Activated CD8-positive, alpha-beta T cell treated with anti-CD3 and anti-CD28 coated beads for 36 hours (primary cell): ENCODE measurements around the gene FHL1. TPM values are rescaled to one million over a fixed set of nuclear protein-coding genes. Genes with fewer than 3 reads are reported as not detected.
"Not testable (repeated sequence)": the region's sequence is repeated elsewhere in the genome, so short reads cannot be mapped to it uniquely, and the experiment has no call there.

Experiments
- ATAC-seq: fragments of 200-7000 bp; cut with Tn5 transposase; one replicate; pipeline ENCODE4 v1.10.0; 2021; ENCODE audit warnings: mild to moderate bottlenecking, moderate library complexity
- CTCF ChIA-PET: fragments of 350-600 bp; sonication (Branson Sonifier 250); formaldehyde crosslinking; loops from one replicate; lab custom pipeline; 2021; ENCODE audit warnings: antibody characterized with exemption; lab: Charles Lee
- POLR2A ChIA-PET: fragments of 350-600 bp; sonication (Branson Sonifier 250); formaldehyde crosslinking; loops from one replicate; lab custom pipeline; 2021; ENCODE audit warnings: antibody characterized with exemption; lab: Charles Lee
- DNase-seq: peaks from one replicate; pipeline ENCODE4 v3.0.0-alpha.2; 2020
- H3K27ac Mint-ChIP-seq: one replicate; pipeline ENCODE4 v1.8.0; 2021; ENCODE audit warnings: mild to moderate bottlenecking, mixed read lengths
- H3K27me3 Mint-ChIP-seq: one replicate; pipeline ENCODE4 v1.8.0; 2021; ENCODE audit warnings: mixed read lengths
- H3K36me3 Mint-ChIP-seq: one replicate; pipeline ENCODE4 v1.8.0; 2021; ENCODE audit warnings: low read depth, mixed read lengths
- H3K4me1 Mint-ChIP-seq: one replicate; pipeline ENCODE4 v1.8.0; 2021; ENCODE audit warnings: low read depth, mixed read lengths
- H3K4me3 Mint-ChIP-seq: one replicate; pipeline ENCODE4 v1.8.0; 2021; ENCODE audit warnings: mild to moderate bottlenecking, moderate library complexity, mixed read lengths
- H3K9me3 Mint-ChIP-seq: one replicate; pipeline ENCODE4 v1.8.0; 2021; ENCODE audit warnings: mixed read lengths
- CTCF ChIP-seq: fragments of 200-600 bp; IDR thresholded peaks from one replicate; pipeline ENCODE4 v1.8.0; 2022; ENCODE audit warnings: antibody characterized with exemption, mild to moderate bottlenecking
- intact Hi-C: fragments of 100-400 bp; cut with micrococcal nuclease; formaldehyde crosslinking; loops from one replicate; pipeline ENCODE4 v1.10.0; 2022
- total RNA-seq, 2 experiments: library from RNA; stranded (reverse); gene quantifications; one replicate each; pipeline ENCODE4 v1.2.3, GENCODE V29; 2021

FHL1 gene
- total RNA-seq, 2 experiments from 2014 or later: 17.9 to 18.4 TPM

- no peaks in the 10 kb centered on the region for H3K36me3 Mint-ChIP-seq
- CTCF ChIA-PET: interaction anchor here (1.2 kb wide), 1 partner anchor 137 kb away, joined by 4 read pairs; no protein-coding TSS in a partner anchor
- H3K27ac Mint-ChIP-seq: no peak overlapping the region
- DNase-seq (no peak), ATAC-seq (no peak)
- POLR2A ChIA-PET: no interaction called here
- TF ChIP-seq CTCF: no peak
- H3K9me3 Mint-ChIP-seq: no peaks in the 10 kb centered on the region
- H3K4me1 Mint-ChIP-seq: no peaks in the 10 kb centered on the region
- H3K4me3 Mint-ChIP-seq: no peak overlapping the region
- H3K27me3 Mint-ChIP-seq: no peaks in the 10 kb centered on the region
- intact Hi-C loops: no loop called here
Measured at GRCh38 chrX:136165406-136165805, 18.1 kb downstream of the FHL1 start.

GRCh38 chrX:136166221-136166855, 19.0 kb downstream of the FHL1 start:
- POLR2A ChIA-PET: no interaction called here

DNA sequence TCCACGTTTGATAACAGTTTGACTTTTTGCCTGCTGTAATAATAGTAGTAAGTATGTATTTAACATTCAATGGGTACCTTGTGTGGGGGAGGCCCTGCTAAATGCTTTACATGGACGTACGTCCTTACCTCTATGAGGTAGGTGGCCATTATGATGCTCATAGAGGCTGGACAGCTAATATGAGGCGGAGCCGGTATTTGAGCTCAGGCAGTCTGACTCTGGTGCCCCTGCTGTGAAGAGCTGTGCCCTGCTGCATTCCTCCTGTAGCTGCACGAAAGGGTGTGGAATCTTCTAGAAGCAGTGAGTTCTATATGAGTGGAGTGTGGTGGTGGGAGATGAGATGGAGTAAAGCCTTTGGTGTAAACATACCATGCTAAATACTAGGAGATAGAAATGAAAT, 20.7 kb downstream of the FHL1 start:
- H3K27me3 Mint-ChIP-seq, intact Hi-C loops, CTCF ChIA-PET: not testable (repeated sequence)

More at GRCh38 chrX:136166221-136166855, 19.0 kb downstream of the FHL1 start:
- intact Hi-C loops: no loop called here
- H3K27me3 Mint-ChIP-seq: no peaks in the 10 kb centered on the region
- no peak overlapping the region for H3K27ac Mint-ChIP-seq
- H3K36me3 Mint-ChIP-seq: no peaks in the 10 kb centered on the region
- H3K4me3 Mint-ChIP-seq: no peak overlapping the region
- TF ChIP-seq CTCF: no peak
- no peak for ATAC-seq
- DNase-seq: no peak
- H3K9me3 Mint-ChIP-seq: no peaks in the 10 kb centered on the region
- no peaks in the 10 kb centered on the region for H3K4me1 Mint-ChIP-seq
- CTCF ChIA-PET: interaction anchor here (1.2 kb wide), 1 partner anchor 138 kb away, joined by 4 read pairs; no protein-coding TSS in a partner anchor

DNA sequence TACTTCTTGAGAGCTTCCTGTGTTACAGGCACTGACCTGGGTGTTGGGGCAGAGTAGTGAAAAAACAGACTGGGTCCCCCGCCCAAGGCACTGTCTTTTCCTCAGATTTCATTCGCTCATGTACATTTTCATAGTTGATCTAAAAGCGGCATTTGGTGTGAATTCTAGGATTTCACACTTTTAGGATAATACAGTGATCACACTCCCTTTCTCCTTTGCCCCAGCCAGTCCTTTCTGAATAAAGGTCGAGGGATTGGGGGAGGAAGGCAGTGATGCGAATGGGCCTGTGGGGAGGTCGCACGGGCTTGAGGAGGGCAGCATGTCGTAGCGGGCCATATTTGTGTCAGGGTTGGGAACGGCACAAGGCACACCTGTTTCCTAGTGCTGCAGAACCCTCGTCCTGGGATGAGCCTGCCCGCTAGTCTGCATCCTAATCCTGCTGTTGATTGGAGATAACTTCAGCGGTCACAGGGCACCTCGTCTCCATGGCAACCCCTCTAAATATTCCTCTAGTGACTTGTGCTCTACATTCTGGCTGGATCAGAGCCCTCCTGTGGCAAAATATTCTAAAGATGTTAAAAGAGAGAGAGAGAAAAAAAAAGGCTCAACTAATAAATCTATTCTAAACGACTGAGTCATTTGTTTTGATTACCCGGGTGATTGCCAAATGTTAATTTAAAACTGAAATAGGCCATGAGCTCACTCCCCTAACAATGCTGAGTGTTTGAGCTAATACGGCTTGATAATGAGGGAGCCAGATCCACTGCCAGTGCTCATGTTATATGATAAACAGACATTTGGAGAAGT, 21.8 kb downstream of the FHL1 start:
- H3K4me3 Mint-ChIP-seq: no peak overlapping the region
- DNase-seq (no peak), ATAC-seq (no peak)
- intact Hi-C loops: no loop called here
- no peaks in the 10 kb centered on the region for H3K27me3 Mint-ChIP-seq
- H3K9me3 Mint-ChIP-seq: no peaks in the 10 kb centered on the region
- H3K27ac Mint-ChIP-seq: no peak overlapping the region
- no peak for TF ChIP-seq CTCF
- ChIA-PET POLR2A (no interaction called here), CTCF (interaction anchor here (1.1 kb wide), 1 partner anchor 141 kb away, joined by 3 read pairs; no protein-coding TSS in a partner anchor)
- no peaks in the 10 kb centered on the region for H3K36me3 Mint-ChIP-seq
- no peaks in the 10 kb centered on the region for H3K4me1 Mint-ChIP-seq

More for the DNA sequence above, 20.7 kb downstream of the FHL1 start:
- H3K9me3 Mint-ChIP-seq, POLR2A ChIA-PET, H3K36me3 Mint-ChIP-seq, H3K4me1 Mint-ChIP-seq, H3K4me3 Mint-ChIP-seq, ATAC-seq, DNase-seq, H3K27ac Mint-ChIP-seq: not testable (repeated sequence)

GRCh38 chrX:136170139-136170800, 22.9 kb downstream of the FHL1 start:
- Mint-ChIP-seq H3K4me3 (no peak overlapping the region), H3K4me1 (no peaks in the 10 kb centered on the region), H3K27me3 (no peaks in the 10 kb centered on the region), H3K9me3 (no peaks in the 10 kb centered on the region), H3K27ac (no peak overlapping the region), H3K36me3 (no peaks in the 10 kb centered on the region)
- DNase-seq (no peak), ATAC-seq (no peak)
- POLR2A ChIA-PET: no interaction called here
- intact Hi-C loops: no loop called here
- TF ChIP-seq CTCF: no peak
- CTCF ChIA-PET: interaction anchor here (0.8 kb wide), 1 partner anchor 7 kb away, joined by 3 read pairs; no protein-coding TSS in a partner anchor
